Stomach smooth muscle (tissue), 2 donors: ENCODE measurements around the gene ALDH4A1.
"Not testable (repeated sequence)": the region's sequence is repeated elsewhere in the genome, so short reads cannot be mapped to it uniquely, and the experiment has no call there.

ENCODE experiments used
- H3K27ac ChIP-seq: one replicate; pipeline ENCODE4 v1.7.0; 2013; ENCODE audit warnings: mild to moderate bottlenecking, low read length, inconsistent platforms
- H3K27me3 ChIP-seq, 2 donors: one replicate each; pipeline ENCODE4 v1.7.0; 2013; ENCODE audit warnings: low read length in 2 of 2; ENCODE audit not compliant: insufficient read depth in 2 of 2, control insufficient read depth in 1 of 2
- H3K36me3 ChIP-seq, 2 donors: one replicate each; pipeline ENCODE4 v1.7.0; 2013; ENCODE audit warnings: low read length in 2 of 2; ENCODE audit not compliant: control insufficient read depth in 2 of 2, insufficient read depth in 2 of 2
- H3K4me1 ChIP-seq: one replicate; pipeline ENCODE4 v1.7.0; 2013; ENCODE audit warnings: low read length; ENCODE audit not compliant: control insufficient read depth, insufficient read depth
- H3K4me3 ChIP-seq, 2 donors: one replicate each; pipeline ENCODE4 v1.7.0; 2013; ENCODE audit warnings: low read length in 2 of 2
- H3K9ac ChIP-seq, 2 donors: one replicate each; pipeline ENCODE4 v1.7.0; 2013; ENCODE audit warnings: low read length in 2 of 2, mild to moderate bottlenecking in 1 of 2
- H3K9me3 ChIP-seq, 2 donors: one replicate each; pipeline ENCODE4 v1.7.0; 2013; ENCODE audit warnings: low read length in 2 of 2; ENCODE audit not compliant: control insufficient read depth in 2 of 2
- donor health status: healthy.
- donor health status: Pancreatic carcinoma.

The ALDH4A1 gene

DNA sequence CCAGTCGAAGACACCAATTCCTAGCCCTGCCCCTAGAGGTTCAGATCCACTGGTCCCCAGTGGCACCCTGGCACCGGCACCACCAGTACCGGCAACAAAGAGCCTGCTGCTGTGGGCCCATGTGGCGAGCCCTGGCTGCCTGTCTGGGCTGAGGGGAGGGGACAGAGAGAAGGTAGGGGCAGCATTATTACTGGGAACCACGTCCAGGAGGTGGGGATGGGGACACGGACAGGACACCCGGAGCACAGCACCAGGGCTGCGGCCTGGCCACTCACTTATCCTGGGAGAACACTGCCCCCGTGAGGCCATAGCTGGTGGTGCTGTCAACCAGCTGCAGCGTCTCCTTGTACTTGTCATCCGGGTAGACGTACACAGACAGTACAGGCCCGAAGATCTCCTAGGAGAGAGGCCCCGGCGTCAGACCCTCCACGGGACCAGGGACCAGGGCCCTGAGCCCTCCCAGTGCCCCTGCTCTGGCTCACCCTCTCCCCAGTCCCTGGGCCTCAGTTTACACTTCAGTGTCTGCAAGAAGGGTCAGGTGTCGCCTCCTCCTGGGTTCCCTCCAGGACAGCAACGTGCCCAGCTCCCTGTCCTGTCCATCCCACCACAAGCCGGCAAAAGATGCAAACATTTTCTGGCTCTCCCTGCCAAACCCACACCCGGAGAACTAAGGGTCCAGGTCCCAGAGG, 27.1 kb downstream of the ALDH4A1 start:
- no peaks in the 10 kb centered on the region for H3K9me3 ChIP-seq
- H3K4me3 ChIP-seq, result no peak overlapping the region
- H3K27me3 ChIP-seq, result no peaks in the 10 kb centered on the region
- H3K27ac ChIP-seq, result no peak overlapping the region
- H3K4me1 ChIP-seq, result no peaks in the 10 kb centered on the region
- no peak overlapping the region for H3K9ac ChIP-seq
- H3K36me3 ChIP-seq, result peaks cover 0 to 4% of the 10 kb centered on the region in 2 donors

DNA sequence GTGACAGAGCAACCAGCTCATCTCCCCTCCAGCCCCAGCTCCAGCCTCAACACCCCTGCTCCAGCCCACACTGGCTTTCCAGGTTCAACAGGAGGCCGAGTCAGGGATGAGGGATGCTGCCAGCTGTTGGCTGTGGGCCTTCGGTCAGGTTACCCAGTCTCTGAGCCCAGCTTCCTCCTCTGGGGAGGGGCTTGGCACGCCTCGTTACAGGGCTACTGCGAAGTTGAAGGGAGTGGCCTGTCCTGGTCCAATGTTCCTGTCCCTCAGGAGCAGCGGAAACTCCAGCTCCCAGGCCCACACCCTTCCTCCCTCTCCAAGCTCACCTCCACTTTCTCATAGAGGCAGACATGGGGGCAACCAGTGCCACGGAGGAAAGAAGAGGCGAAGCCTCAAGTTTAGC, 27.8 kb downstream of the ALDH4A1 start:
- Histone ChIP-seq H3K27me3 (no peaks in the 10 kb centered on the region), H3K4me3 (no peak overlapping the region), H3K36me3 (peaks cover 0 to 4% of the 10 kb centered on the region in 2 donors), H3K4me1 (no peaks in the 10 kb centered on the region), H3K9me3 (no peaks in the 10 kb centered on the region), H3K9ac (no peak overlapping the region), H3K27ac (no peak overlapping the region)

GRCh38 chr1:18874036-18874435, 28.3 kb downstream of the ALDH4A1 start:
- Histone ChIP-seq H3K27ac (no peak overlapping the region), H3K9me3 (no peaks in the 10 kb centered on the region), H3K27me3 (no peaks in the 10 kb centered on the region), H3K9ac (no peak overlapping the region), H3K36me3 (peaks cover 0 to 4% of the 10 kb centered on the region in 2 donors), H3K4me3 (no peak overlapping the region), H3K4me1 (no peaks in the 10 kb centered on the region)

GRCh38 chr1:18872071-18872611, 30.2 kb downstream of the ALDH4A1 start:
- no peak overlapping the region for H3K27ac ChIP-seq
- H3K4me1 ChIP-seq, result no peaks in the 10 kb centered on the region
- H3K9ac ChIP-seq, result no peak overlapping the region
- H3K27me3 ChIP-seq, result no peaks in the 10 kb centered on the region
- no peak overlapping the region for H3K4me3 ChIP-seq
- no peaks in the 10 kb centered on the region for H3K9me3 ChIP-seq
- peaks cover 0 to 4% of the 10 kb centered on the region in 2 donors for H3K36me3 ChIP-seq

DNA sequence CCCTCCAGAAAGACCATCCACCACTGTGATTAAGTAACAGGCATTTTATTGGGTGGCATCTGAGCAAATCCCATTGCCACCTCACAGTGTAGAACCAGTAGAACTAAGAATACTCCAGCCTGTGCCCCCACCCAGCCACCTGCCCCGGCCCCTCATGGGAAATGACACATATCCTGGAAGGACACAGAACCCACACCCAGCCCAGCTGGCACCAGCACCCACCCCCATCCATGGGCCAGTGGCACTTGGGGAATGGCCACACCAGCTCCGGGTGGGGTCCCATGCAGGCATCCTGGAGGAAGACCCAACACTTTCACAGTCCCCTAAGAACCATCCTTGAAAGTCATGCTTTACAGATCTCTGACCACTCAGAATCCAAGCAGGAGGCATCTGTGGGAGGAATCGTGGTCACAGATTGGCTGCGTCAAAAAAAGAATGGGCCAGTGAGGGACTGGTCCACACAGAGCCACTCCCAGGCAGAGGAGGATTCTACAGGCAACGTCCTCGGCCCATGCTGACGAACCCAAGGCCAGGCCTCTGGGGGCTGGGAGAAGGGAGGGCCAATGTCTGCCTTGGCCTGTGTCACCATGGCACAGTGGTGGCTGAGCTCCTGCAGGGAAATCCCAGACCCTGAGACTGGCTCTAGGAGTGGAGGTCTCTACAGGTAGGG, 30.8 kb downstream of the ALDH4A1 start:
- Histone ChIP-seq H3K9me3 (no peaks in the 10 kb centered on the region), H3K4me1 (no peaks in the 10 kb centered on the region), H3K27ac (no peak overlapping the region), H3K36me3 (peaks cover 0 to 4% of the 10 kb centered on the region in 2 donors), H3K27me3 (no peaks in the 10 kb centered on the region), H3K9ac (no peak overlapping the region), H3K4me3 (no peak overlapping the region)

DNA sequence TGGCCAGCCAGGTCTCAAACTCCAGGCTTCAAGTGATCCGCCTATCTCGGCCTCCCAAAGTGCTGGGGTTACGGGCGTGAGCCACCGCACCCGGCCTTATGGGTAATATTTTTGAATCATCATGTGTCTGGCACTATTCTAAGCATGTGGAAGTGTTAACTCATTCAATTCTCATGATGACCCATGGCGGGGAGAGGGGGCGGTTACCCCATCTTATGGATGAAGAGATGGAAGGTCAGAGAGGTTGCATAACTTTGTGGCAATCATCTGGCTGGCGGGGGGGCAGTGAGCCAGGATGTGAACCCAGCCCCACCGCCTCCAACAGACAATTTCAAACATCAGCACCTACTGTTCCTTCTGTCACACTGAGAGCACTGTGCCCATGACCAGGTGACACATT, 31.4 kb downstream of the ALDH4A1 start:
- H3K36me3 ChIP-seq, result peaks cover 0 to 4% of the 10 kb centered on the region in 2 donors
- no peak overlapping the region for H3K9ac ChIP-seq
- no peaks in the 10 kb centered on the region for H3K4me1 ChIP-seq
- no peaks in the 10 kb centered on the region for H3K9me3 ChIP-seq
- H3K27me3 ChIP-seq, result no peaks in the 10 kb centered on the region
- no peak overlapping the region for H3K27ac ChIP-seq
- no peak overlapping the region for H3K4me3 ChIP-seq

- H3K27ac ChIP-seq, H3K4me1 ChIP-seq, H3K36me3 ChIP-seq, H3K27me3 ChIP-seq, H3K9ac ChIP-seq, H3K4me3 ChIP-seq, H3K9me3 ChIP-seq: not testable (repeated sequence)
Measured at GRCh38 chr1:18870595-18870865, 31.8 kb downstream of the ALDH4A1 start.

- Histone ChIP-seq H3K4me3 (no peak overlapping the region), H3K4me1 (no peaks in the 10 kb centered on the region), H3K27me3 (peaks cover 0 to 3% of the 10 kb centered on the region in 2 donors), H3K36me3 (peaks cover 0 to 4% of the 10 kb centered on the region in 2 donors), H3K9ac (no peak overlapping the region), H3K27ac (no peak overlapping the region), H3K9me3 (no peaks in the 10 kb centered on the region)
Measured at GRCh38 chr1:18869847-18870594, 32.3 kb downstream of the ALDH4A1 start.

GRCh38 chr1:18868801-18869424, 33.4 kb downstream of the ALDH4A1 start:
- Histone ChIP-seq H3K36me3 (peaks cover 0 to 4% of the 10 kb centered on the region in 2 donors), H3K27ac (no peak overlapping the region), H3K4me3 (no peak overlapping the region), H3K27me3 (peaks cover 0 to 5% of the 10 kb centered on the region in 2 donors), H3K9ac (no peak overlapping the region), H3K4me1 (no peaks in the 10 kb centered on the region), H3K9me3 (no peaks in the 10 kb centered on the region)

DNA sequence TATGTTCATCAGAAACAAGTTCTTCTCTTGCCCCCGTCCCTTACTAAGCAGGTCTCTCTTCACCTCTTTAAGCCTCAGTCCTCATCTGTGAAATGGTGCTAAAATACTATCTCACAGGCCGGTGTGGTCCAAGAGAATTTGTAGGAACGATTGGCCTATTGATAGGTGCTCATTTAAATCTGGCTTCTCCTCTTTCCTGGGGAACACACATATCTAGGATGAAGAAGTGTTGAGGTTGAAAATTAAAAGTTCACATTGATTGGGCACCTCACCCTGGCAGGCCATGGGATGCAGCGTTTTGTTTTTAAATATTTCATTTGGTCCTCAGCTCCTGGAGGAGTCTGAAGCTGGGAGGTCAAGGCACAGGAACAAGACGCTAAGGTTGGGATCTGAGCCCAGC, 34.0 kb downstream of the ALDH4A1 start:
- peaks cover 0 to 4% of the 10 kb centered on the region in 2 donors for H3K36me3 ChIP-seq
- peaks cover 0 to 5% of the 10 kb centered on the region in 2 donors for H3K27me3 ChIP-seq
- H3K27ac ChIP-seq, result no peak overlapping the region
- no peaks in the 10 kb centered on the region for H3K4me1 ChIP-seq
- H3K9ac ChIP-seq, result no peak overlapping the region
- no peaks in the 10 kb centered on the region for H3K9me3 ChIP-seq
- no peak overlapping the region for H3K4me3 ChIP-seq
